ENCODE results near the gene EGFL7.

EGFL7 gene

GRCh38 chr9:136631038-136632000, 31.4 kb upstream of the EGFL7 start (continued):
- no peak for TF ChIP-seq ZBTB6 (tag by site-specific recombination; IDR thresholded peaks at IDR 0.05)
- peak; percentile 38; the same call in 1 of the 2 replicates for TF ChIP-seq PRDM4 (tag by site-specific recombination; IDR thresholded peaks at IDR 0.05)
- no peak for TF ChIP-seq ZNF184 (tag by site-specific recombination; IDR thresholded peaks at IDR 0.05)
- no peak for TF ChIP-seq ZNF416 (tag by site-specific recombination; IDR thresholded peaks at IDR 0.05)
- TF ChIP-seq ZNF544 (tag by site-specific recombination; IDR thresholded peaks at IDR 0.05), result no peak
- TF ChIP-seq ZBTB10 (tag by site-specific recombination; IDR thresholded peaks at IDR 0.05), result peak; percentile 83; the same call in 1 of the 2 replicates
- no peak for TF ChIP-seq ZNF140 (tag by site-specific recombination; IDR thresholded peaks at IDR 0.05)
- peak; percentile 65; the same call in 1 of the 2 replicates for TF ChIP-seq KLF8 (tag by site-specific recombination; IDR thresholded peaks at IDR 0.05)
- no peak for TF ChIP-seq ZNF585B (tag by site-specific recombination; IDR thresholded peaks at IDR 0.05)
- TF ChIP-seq PRDM2 (tag by site-specific recombination; IDR thresholded peaks at IDR 0.05; ENCODE audit: borderline replicate concordance), result peak; percentile 68; the same call in 1 of the 2 replicates
- TF ChIP-seq ZNF580 (tag by site-specific recombination; IDR thresholded peaks at IDR 0.05), result no peak
- TF ChIP-seq ZNF791 (tag by site-specific recombination; IDR thresholded peaks at IDR 0.05), result no peak
- no peak for TF ChIP-seq ZFP37 (tag by site-specific recombination; IDR thresholded peaks at IDR 0.05)
- TF ChIP-seq BCL6B (tag by site-specific recombination; IDR thresholded peaks at IDR 0.05), result no peak; the same call in 1 of the 2 replicates
- no peak for TF ChIP-seq MEIS1 (CRISPR knock-in tag; IDR thresholded peaks at IDR 0.05; ENCODE audit: borderline replicate concordance)
- no peak for TF ChIP-seq ZNF571 (tag by site-specific recombination; IDR thresholded peaks at IDR 0.05)
- 0 out of 2 replicates have a peak, but pooled peaks have one; percentile 36 for TF ChIP-seq OVOL3 (tag by site-specific recombination; IDR thresholded peaks at IDR 0.05)
- no peak for TF ChIP-seq ZNF23 (tag by site-specific recombination; IDR thresholded peaks at IDR 0.05; ENCODE audit: borderline replicate concordance)
- TF ChIP-seq ZNF114 (tag by site-specific recombination; IDR thresholded peaks at IDR 0.05), result no peak
- no peak for TF ChIP-seq ZNF174 (tag by site-specific recombination; IDR thresholded peaks at IDR 0.05)
- peak; percentile 27; the same call in 1 of the 2 replicates for TF ChIP-seq ZNF701 (tag by site-specific recombination; IDR thresholded peaks at IDR 0.05)

All from HEK293 (cell line).